ENCODE data around the gene RARB.

- TF ChIP-seq ELF1 (tag; IDR thresholded peaks at IDR 0.05) (no peak), SRF (CRISPR knock-in tag; IDR thresholded peaks at IDR 0.05) (no peak), TSC22D4 (tag; IDR thresholded peaks at IDR 0.05) (no peak), ZNF589 (CRISPR knock-in tag; IDR thresholded peaks at IDR 0.05; ENCODE audit: low read depth) (no peak), TARDBP (IDR thresholded peaks at IDR 0.05) (no peak), RREB1 (CRISPR knock-in tag; IDR thresholded peaks at IDR 0.05) (no peak), ZNF121 (CRISPR knock-in tag; conservative IDR thresholded peaks at IDR 0.05) (no peak)
- TF ChIP-seq, protein P1, sequence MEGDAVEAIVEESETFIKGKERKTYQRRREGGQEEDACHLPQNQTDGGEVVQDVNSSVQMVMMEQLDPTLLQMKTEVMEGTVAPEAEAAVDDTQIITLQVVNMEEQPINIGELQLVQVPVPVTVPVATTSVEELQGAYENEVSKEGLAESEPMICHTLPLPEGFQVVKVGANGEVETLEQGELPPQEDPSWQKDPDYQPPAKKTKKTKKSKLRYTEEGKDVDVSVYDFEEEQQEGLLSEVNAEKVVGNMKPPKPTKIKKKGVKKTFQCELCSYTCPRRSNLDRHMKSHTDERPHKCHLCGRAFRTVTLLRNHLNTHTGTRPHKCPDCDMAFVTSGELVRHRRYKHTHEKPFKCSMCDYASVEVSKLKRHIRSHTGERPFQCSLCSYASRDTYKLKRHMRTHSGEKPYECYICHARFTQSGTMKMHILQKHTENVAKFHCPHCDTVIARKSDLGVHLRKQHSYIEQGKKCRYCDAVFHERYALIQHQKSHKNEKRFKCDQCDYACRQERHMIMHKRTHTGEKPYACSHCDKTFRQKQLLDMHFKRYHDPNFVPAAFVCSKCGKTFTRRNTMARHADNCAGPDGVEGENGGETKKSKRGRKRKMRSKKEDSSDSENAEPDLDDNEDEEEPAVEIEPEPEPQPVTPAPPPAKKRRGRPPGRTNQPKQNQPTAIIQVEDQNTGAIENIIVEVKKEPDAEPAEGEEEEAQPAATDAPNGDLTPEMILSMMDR (IDR thresholded peaks at IDR 0.05 in 2 of 3, conservative IDR thresholded peaks at IDR 0.05 in 1 of 3; ENCODE audit: insufficient read depth in 2 of 3, low read depth in 1 of 3, low read length in 3 of 3): no peak
These were observed 17.7 kb downstream of the RARB start for GRCh38 chr3:25445731-25446130.

All from K562 (cell line).